GM12878 (cell line): ENCODE measurements around the gene MCRIP2.

Experiments
- CTCF ChIP-seq, 3 experiments: IDR thresholded peaks in 2 of 3; conservative IDR thresholded peaks in 1 of 3; 2 replicates each; pipeline ENCODE4 v1.5.1; 2011; ENCODE audit warnings: low read depth in 3 of 3, low read length in 3 of 3, mild to moderate bottlenecking in 3 of 3, control low read depth in 2 of 3, moderate library complexity in 2 of 3, inconsistent platforms in 1 of 3, mixed read lengths in 1 of 3; ENCODE audit not compliant: control insufficient read depth in 2 of 3, insufficient read depth in 1 of 3; ENCODE audit errors: extremely low read depth in 1 of 3
- LARP7 ChIP-seq: fragments of 450-650 bp; IDR thresholded peaks from 2 replicates; pipeline ENCODE4 v1.6.1; 2017; ENCODE audit warnings: mild to moderate bottlenecking
- POLR2A ChIP-seq: IDR thresholded peaks from 2 replicates; pipeline ENCODE4 v1.6.1; 2011; ENCODE audit warnings: low read depth, mild to moderate bottlenecking, low read length
- POLR2AphosphoS5 ChIP-seq: IDR thresholded peaks from 2 replicates; pipeline ENCODE4 v1.6.1; 2011; ENCODE audit warnings: mild to moderate bottlenecking, low read length, inconsistent platforms
- RFX5 ChIP-seq: IDR thresholded peaks from 2 replicates; pipeline ENCODE4 v1.6.1; 2011; ENCODE audit warnings: low read depth, low read length, improper control_type of control experiment
- SPI1 ChIP-seq: IDR thresholded peaks from 2 replicates; pipeline ENCODE4 v1.6.1; 2011; ENCODE audit warnings: low read depth, mild to moderate bottlenecking, low read length, moderate library complexity, borderline replicate concordance; ENCODE audit not compliant: insufficient read depth

DNA sequence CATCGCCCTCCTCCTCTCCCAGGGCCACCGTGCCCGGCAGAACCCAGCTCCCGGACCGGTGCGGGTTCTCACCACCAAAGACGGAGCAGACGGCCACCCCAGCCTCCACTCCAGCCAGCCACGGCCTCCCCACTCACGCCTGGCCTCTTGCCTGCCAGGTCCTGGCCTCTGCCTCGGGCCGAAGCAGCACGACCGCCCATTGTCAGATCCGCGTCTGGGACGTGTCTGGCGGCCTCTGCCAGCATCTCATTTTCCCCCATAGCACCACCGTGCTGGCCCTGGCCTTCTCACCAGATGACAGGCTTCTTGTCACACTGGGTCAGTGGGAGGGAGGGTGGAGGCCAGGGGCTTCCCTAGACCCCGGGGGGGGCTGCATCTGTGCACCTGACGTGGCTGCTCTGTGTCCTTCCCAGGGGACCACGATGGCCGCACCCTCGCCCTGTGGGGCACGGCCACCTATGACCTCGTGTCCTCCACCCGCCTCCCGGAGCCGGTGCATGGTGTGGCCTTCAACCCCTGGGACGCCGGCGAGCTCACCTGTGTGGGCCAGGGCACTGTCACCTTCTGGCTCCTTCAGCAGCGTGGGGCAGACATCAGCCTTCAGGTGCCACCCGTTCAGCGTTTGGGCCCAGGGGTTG lies 19.7 kb downstream of the MCRIP2 start:
- TF ChIP-seq CTCF (IDR thresholded peaks at IDR 0.05 in 2 of 3, conservative IDR thresholded peaks at IDR 0.05 in 1 of 3; ENCODE audit: control insufficient read depth in 2 of 3, extremely low read depth in 1 of 3, insufficient read depth in 1 of 3, low read depth in 3 of 3, low read length in 3 of 3) (0 out of 6 replicates have a peak, but pooled peaks of 1 of the 3 experiments have one; percentile 12), LARP7 (peak; percentile 41; the same call in 1 of the 2 replicates), SPI1 (no peak), POLR2AphosphoS5 (no peak), RFX5 (no peak), POLR2A (no peak)
